GM19099 (cell line): ENCODE data around the gene PDLIM4.

Experiments
- POLR2A ChIP-seq: IDR thresholded peaks from 3 replicates; pipeline ENCODE4 v1.6.1; 2011; ENCODE audit warnings: low read depth; ENCODE audit not compliant: insufficient read length; ENCODE audit errors: extremely low read depth

The PDLIM4 gene, protein sequence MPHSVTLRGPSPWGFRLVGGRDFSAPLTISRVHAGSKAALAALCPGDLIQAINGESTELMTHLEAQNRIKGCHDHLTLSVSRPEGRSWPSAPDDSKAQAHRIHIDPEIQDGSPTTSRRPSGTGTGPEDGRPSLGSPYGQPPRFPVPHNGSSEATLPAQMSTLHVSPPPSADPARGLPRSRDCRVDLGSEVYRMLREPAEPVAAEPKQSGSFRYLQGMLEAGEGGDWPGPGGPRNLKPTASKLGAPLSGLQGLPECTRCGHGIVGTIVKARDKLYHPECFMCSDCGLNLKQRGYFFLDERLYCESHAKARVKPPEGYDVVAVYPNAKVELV

DNA sequence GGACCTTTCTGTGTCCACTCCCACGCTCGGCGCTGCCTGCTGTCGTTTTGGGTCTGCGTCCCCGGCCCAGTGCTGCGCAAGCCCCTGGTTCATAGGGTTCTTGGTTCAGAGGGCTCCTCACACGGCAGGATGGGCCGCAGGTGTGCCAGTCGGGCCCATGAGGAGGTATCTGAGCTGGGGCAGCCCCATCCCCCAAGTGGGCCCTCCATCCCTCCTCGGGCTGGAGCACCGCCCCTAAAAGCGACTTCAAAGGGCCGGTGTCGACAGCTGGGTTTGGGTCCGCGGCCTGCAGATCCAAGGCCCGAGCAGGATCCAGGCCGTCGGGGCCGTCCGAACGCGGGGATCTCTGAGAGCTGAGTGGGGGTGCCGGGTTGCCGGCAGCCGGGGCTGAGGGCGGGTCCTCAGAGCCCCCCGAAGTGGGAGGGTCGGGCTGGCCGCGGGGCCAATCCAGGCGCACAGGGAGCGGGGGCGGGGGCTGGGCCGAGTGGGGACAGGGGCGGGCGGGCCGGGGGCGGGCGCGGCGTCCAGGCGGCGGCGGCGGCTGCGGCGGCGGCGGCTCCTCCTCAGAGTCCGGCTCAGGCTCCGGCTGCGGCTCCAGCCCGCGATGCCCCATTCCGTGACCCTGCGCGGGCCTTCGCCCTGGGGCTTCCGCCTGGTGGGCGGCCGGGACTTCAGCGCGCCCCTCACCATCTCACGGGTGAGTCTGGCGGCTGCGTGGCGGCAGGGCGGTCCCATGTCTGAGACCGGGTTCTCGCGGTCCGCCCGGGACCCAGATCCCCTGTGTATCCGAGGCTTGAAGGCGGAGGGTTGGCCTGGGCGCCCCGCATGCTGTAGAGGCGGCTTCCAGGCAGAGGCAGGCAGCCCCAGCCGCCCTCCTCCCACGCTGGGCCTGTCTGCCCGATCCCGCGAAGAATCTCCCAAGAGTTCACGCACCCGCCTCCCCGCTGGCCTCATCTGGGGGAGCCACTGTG lies at the start of gene PDLIM4:
Gene PDLIM4, plus strand, starts transcription at position 566 of the 971 bp plus-strand sequence. Its CDS starts 39 bp downstream, at position 605.
- TF ChIP-seq POLR2A: no peak

DNA sequence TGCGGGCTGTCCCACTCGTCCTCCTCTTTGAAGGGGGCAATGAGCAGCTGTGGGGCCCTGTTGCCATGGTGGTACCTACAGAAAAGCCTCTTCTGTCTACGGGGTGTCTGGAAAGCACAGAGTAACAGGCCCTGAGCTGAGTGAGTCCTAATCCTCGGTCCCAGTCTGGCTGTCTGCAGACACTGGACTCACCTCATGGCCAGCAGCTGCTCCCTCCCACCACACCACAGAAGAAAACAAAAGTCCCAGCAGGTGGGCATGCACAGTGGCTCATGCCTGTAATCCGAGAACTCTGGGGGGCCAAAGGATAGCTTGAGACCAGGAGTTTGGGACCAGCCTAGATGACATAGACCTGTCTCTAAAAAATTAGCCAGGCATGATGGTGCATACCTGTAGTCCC lies 49.7 kb upstream of the PDLIM4 start:
- TF ChIP-seq POLR2A: no peak

DNA sequence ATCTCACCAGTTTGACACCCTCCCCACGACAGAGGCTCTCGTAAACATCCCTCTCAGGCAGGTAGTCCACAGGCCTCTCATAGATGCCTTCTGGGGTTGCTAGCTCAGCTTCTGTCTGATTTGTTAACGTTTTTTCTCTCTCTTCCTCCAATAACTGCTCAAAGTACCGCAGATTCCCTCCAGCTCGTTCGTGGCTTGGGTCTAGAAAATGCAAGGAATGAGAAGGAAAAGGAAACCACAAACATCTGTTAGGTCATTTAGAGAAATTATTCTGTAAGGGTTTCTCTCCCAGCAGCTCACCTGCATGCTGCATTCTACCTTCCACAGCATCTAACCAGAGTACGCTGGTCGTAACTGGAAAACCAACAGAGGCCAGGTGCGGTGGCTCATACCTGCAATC lies 48.4 kb upstream of the PDLIM4 start:
- TF ChIP-seq POLR2A: no peak

DNA sequence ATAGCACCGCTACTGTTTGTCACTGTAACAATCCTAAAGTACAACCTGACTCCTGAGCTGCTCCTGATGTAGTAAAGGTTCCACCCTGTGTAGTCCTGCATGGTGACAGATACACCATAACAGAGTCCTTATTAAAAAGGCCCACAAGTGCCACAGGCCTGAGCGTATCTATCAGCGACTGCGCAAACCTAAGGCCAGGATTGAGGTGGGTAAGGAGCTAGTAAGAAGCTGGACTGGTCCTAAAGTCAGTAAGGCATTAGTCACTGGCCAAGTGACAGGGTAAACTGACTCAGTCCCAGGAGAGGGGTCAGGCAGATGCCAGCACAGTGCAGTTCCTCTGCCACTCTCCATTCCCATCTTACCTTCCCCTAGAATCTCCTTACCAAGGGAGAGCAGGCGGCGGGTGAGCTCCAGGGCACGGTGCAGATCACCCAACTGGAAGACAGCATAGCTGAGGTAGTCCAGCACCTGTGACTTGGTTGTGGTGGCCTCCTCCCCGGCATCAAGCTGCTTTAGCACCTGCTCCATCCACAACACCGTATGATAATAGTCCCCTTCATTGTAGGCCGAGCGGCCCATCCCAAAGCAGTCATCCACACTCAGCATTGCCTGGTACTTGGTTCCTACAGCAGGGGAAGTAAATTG lies 47.5 kb upstream of the PDLIM4 start:
- no peak for TF ChIP-seq POLR2A

DNA sequence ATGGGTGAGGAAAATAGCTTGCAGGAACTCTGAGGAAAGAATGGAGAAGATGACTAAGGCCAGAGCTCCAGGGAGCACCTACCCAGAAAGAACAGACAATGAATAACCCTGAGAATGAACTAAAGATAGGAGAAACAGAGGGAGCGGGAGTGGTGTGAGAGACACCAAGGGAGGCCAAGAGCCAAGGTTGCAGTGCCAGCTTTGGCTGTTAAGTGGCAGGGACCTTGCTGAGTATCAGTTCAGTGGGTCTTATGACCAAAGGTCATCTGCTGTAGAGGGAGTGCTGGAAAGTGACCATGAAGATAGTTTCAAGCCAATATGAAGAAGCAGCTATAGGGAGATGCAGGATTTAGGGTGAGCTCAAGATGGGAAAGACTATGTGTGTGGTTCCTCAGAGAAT lies 46.6 kb upstream of the PDLIM4 start:
- TF ChIP-seq POLR2A: no peak

DNA sequence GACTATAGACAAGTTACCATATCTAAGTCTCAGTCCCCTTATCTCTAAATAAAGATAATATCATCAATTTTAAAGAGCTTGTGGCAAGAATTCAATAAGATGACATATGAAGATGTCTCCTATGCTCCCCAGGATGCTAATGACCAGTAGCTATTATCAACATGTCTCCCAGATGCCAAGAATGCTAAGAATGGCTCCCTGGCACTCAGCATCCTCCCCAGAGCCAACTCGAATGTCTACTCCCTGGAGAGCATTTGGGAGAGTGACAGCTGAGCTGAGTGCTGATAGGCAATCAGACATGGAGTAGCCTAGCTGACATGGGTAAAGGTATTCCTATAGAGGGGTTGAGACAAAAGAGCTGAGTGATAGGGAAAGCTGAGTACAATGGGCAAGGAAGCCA lies 45.7 kb upstream of the PDLIM4 start:
- TF ChIP-seq POLR2A: no peak

DNA sequence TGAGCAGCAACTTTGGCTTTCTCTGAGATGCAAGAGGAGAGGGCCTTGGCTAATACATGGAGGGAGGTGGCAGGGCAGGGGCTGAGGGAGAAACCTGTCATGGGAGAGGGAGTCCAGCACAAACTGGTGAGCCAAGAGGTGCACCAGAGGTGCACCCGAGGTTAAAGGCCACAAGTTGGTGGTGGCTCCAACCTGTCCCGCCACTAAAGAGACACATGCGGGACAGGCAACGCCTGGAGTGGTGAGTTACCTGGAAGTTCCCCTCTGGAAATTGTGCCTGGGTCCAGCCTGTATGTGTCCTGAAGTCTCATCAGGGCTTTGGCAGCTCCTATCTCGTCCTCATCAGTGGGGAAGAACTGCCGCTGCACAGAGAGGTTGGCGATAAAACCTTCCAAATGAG lies 43.8 kb upstream of the PDLIM4 start:
- no peak for TF ChIP-seq POLR2A

DNA sequence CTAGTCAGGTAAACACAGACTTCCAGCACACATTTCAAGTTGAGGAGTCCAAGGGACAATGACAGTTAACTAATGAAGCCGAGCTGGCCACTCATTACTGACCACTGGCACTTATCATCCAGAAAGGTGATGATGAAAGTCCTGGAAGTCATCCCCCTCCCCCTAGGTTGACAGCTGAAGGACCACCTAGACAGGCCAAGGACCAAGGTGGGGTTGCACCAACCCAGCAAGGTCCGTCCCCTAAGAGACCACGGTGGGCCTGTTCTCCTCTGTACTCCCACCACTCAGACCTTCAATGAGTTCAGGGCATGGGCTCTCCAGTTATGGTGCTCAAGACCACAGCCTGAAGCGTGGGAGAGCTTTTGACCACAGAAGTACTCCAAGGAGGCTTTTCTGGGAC lies 43.0 kb upstream of the PDLIM4 start:
- TF ChIP-seq POLR2A: no peak

DNA sequence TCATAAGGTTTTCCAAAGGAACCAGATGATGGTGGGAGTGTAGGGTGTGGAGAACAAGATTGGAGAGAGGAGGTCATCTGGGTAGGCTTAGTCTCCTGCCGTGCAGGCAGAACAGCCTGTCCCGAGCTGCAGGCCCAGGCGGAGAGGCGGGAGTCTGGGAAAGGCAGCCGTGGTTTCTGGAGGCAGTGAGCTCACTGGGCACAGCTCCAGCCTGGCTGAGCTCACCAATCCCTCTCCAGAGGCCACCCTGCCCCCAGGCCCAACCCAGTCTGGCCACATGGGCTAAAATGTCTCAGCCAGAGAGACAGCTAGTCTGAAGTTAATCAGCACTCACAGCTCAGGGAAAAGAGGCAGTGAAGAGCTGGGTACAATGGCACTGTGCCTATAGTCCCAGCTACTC lies 42.2 kb upstream of the PDLIM4 start:
- TF ChIP-seq POLR2A: no peak

DNA sequence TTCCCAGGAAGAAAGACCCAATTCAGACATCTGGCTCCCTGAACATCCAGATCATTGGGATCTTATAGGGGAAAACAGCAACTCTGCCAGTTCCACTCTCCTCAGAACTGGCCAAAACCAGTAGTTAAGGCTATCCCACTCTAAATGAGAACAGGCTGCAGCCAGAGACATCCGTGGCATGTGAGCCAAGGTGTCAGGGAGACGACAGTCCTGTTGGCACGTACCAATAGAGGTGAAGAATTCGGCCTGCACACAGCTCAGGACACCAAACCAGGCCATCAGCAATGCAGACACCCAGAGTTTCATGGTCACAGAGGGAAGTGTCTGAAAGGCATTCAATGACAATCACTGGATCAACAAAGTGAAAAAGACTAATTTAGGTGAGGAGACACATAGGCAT lies 39.2 kb upstream of the PDLIM4 start:
- TF ChIP-seq POLR2A: no peak

DNA sequence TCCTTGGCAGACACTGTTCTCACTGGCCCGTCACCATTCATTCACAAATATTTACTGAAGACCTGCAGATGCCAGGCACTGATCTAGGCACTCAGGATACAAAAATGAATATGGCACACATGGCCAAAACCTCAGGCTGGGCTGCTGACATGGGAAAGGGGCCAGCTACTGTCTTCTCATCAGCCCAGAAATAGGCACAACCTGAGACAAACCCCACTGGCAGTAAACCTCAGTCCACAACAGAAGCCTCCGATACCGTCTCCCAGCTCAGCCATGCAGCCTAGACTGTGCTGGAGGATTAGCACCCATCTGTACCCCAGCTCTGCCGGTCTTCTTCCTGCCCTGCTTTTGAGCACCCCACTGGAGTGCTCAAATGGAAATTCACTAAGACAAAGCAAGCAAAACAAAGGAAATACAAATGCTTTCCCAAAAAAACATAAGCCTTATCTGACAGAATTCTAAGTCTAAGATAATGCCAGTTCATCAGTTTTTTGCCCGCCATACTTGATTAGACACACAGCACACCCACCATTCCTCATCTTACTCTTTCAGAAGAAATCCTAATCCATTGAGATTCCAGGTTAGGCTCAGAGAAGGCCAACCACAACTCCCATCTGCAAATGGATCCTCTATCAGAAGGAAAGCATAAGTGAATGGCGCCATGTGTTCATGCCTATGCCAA lies 38.1 kb upstream of the PDLIM4 start:
- TF ChIP-seq POLR2A: no peak

DNA sequence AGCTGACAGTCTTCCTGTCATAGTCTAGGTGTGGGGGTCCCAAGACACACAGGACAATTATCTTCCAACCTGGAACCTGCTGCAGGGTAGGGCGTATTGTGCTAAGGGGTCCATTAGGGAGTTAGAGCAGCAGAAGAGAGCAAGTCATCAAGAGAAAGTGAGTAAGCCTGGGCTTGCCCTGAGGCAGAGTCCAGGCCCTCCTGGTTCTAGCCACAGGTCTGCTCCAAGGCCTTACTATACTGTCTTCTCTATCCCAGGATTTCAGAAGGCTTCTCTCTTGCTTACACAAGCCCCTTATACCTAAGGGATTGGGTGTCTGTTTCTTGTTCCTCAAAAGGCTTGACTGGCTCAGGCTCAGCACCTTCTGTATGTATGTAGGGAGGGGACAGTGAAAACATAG lies 37.5 kb upstream of the PDLIM4 start:
- TF ChIP-seq POLR2A: no peak

DNA sequence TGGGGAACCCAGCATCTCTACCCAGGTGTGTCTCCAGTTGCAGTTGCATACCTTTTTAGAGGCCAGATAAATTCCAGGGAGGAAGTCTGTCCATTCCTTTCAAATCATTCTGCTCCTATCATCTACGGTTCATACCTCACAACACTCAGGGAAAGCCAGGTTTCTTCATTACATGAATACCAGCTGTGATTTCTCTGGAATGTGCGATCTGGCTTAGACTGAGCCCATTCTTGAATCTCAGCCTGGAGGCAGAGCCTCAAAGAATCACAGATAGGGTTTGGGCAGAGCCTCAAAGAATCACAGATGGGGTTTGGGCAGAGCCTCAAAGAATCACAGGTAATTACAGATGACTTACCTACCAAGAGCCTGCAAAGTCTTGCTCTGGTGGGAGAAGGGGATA lies 37.0 kb upstream of the PDLIM4 start:
- TF ChIP-seq POLR2A: no peak

DNA sequence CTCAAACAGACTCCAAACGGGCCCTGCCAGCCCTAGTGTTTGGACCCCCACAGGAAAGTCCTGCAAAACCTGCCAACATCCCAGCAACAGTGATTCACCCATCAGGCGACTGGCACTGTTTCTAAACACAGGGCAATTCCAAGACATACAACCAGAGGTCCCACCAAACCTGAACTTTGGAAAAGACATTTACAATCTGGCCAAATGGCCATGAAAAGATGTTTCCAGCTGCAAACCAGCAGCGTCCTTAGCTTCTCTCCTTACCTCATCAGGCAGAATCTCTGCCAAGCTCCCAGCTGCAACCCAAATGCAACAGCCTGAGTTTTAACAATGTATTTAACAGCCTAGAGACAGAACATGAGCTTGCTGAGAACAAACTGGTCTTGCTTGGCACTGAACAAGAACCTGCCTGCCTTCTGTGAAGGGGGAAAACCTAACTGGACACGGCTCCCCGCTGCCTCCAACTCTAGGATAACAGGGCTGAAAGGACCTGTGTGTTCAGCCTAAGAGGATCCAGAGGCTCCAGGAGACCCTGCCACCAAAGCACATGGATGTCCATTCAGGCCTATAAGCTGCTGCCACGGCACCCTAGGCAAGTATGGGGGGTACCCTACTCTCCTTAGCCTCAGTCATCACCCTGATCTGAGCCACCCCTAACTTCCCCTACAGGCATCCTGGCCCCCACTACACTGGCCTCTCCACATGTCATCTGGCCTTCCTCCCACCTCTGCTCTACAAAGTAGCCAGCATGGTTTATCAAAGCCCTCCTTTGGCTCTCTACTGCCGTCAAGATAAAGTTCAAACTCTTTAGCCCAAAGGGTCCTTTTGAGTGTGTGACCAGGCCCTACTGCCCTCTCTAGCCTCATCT lies 35.5 kb upstream of the PDLIM4 start:
- no peak for TF ChIP-seq POLR2A
